Natural killer cell treated with Interleukin-12 subunit alpha and Interleukin-12 subunit beta and Interleukin-15 and Interleukin-18, amount 100 ng/mL, for 72 hours (primary cell): Measurements from ENCODE around the gene CPLX3. TPM values are rescaled to one million over a fixed set of nuclear protein-coding genes. Genes with fewer than 3 reads are reported as not detected.
A peak's percentile ranks its signal among the peaks of the same experiment; 100 is the strongest.

Experiments
- ATAC-seq, 2 donors: fragments of 150-1000 bp; cut with Tn5 transposase in 1 of 2; sonication (Bioruptor Pico), chemical (Tn5 transposase) in 1 of 2; 2 replicates each; pipeline ENCODE4 v1.10.0; 2021
- DNase-seq: peaks from one replicate; pipeline ENCODE4 v3.0.0; 2022; ENCODE audit warnings: low spot score
- H3K27ac Mint-ChIP-seq, 2 donors: 1 replicate in 1 of 2; 2 replicates in 1 of 2; pipeline ENCODE4 v1.8.0; 2022; ENCODE audit warnings: mixed read lengths in 2 of 2, mild to moderate bottlenecking in 1 of 2, moderate library complexity in 1 of 2
- H3K27me3 Mint-ChIP-seq, 2 donors: 1 replicate in 1 of 2; 2 replicates in 1 of 2; pipeline ENCODE4 v1.8.0; 2022; ENCODE audit warnings: mixed read lengths in 2 of 2
- H3K36me3 Mint-ChIP-seq: one replicate; pipeline ENCODE4 v1.8.0; 2022; ENCODE audit warnings: mixed read lengths
- H3K4me1 Mint-ChIP-seq, 2 donors: 1 replicate in 1 of 2; 2 replicates in 1 of 2; pipeline ENCODE4 v1.8.0; 2022; ENCODE audit warnings: low read depth in 2 of 2, mixed read lengths in 2 of 2, mild to moderate bottlenecking in 1 of 2
- H3K4me3 Mint-ChIP-seq: one replicate; pipeline ENCODE4 v1.8.0; 2022; ENCODE audit warnings: mixed read lengths
- H3K9me3 Mint-ChIP-seq: 2 replicates; pipeline ENCODE4 v1.8.0; 2022; ENCODE audit warnings: mixed read lengths
- total RNA-seq, 2 donors: library from RNA; stranded (reverse); gene quantifications; one replicate each; pipeline ENCODE4 v1.2.3, GENCODE V29; 2022

Gene CPLX3
- total RNA-seq, 2 donors from 2014 or later: 0.43 to 1.7 TPM

DNA sequence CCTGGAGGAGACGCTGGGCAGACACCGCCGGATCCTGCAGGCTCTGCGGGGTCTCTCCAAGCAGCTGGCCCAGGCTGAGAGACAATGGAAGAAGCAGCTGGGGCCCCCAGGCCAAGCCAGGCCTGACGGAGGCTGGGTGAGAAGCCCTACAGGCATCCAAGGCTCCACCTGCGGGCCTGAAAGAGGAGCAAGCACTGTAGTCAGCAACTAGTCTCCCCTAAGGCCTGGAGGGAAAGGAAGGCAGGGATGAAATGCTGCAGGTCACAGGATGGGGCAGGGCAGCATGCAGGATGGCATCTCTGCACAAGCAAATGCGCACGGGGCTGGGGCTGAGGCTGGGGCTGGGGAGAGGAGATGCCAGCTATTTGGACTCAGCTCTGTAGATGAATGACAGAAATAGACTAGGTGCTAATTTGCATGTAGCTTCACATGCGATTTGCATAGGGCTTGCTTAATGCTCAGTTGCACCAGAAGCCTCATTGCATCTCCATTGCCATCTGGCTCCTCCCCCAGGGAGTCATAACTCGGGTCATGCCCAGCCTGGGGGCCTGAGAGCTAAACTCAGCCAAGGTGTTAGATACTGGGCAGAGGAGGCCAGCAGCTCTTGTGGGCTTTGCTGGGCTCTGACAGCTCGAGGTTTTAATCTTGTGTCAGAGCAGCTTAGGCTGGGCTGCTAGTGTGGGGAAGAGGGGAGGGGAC is 5.2 kb upstream of the CPLX3 start:
- Mint-ChIP-seq H3K36me3 (no peaks in the 10 kb centered on the region), H3K27ac (no peak overlapping the region), H3K27me3 (peaks cover 8 to 10% of the 10 kb centered on the region in 2 donors), H3K9me3 (no peaks in the 10 kb centered on the region), H3K4me3 (no peak overlapping the region), H3K4me1 (peaks cover 8 to 22% of the 10 kb centered on the region in 2 donors)
- DNase-seq (no peak), ATAC-seq (peak; percentile 68 to 76)

DNA sequence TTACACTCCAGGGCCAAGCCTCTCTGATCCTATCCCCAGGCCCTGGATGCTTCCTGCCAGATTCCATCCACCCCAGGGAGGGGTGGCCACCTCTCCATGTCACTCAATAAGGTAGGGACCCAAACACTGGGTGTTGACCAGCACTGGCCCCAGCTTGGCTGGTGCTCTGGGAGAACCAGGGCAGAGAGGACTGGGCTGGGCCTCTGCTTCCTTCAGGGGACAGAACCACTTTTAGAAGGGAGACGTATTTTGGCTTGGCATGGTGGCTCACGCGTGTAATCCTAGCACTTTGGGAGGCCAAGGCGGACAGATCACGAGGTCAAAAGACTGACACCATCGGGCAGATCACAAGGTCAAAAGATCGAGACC is 4.7 kb upstream of the CPLX3 start:
- no peaks in the 10 kb centered on the region for H3K36me3 Mint-ChIP-seq

DNA sequence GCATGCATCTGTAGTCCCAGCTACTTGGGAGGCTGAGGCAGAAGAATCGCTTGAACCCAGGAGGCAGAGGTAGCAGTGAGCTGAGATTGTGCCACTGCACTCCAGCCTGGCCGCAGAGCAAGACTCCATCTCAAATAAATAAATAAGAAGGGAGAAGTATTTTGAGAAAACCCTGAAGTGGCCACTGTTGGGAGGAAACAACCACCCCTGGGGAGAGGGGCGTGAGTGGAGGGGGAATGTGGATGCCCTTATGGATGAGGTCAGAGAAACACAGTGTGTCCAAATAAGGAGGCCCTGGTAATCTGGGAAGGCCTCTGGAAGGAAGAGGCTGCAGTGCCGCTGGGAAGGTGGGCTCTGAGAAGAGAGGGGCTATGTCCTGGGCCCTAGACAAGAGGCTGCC is 4.2 kb upstream of the CPLX3 start:
- no peaks in the 10 kb centered on the region for H3K36me3 Mint-ChIP-seq
- no peak for DNase-seq
- H3K4me1 Mint-ChIP-seq: peaks cover 8 to 20% of the 10 kb centered on the region in 2 donors
- ATAC-seq: no peak
- H3K27ac Mint-ChIP-seq: peak overlapping the region in 1 of 2 donors; percentile 28
- H3K27me3 Mint-ChIP-seq: peaks cover 8 to 12% of the 10 kb centered on the region in 2 donors
- no peak overlapping the region for H3K4me3 Mint-ChIP-seq
- no peaks in the 10 kb centered on the region for H3K9me3 Mint-ChIP-seq

More for the DNA sequence above, 4.7 kb upstream of the CPLX3 start:
- H3K27ac Mint-ChIP-seq: peak overlapping the region in 1 of 2 donors; percentile 28
- H3K4me3 Mint-ChIP-seq: no peak overlapping the region
- DNase-seq (no peak), ATAC-seq (no peak)
- H3K27me3 Mint-ChIP-seq: peaks cover 8 to 12% of the 10 kb centered on the region in 2 donors
- peaks cover 8 to 22% of the 10 kb centered on the region in 2 donors for H3K4me1 Mint-ChIP-seq
- no peaks in the 10 kb centered on the region for H3K9me3 Mint-ChIP-seq

DNA sequence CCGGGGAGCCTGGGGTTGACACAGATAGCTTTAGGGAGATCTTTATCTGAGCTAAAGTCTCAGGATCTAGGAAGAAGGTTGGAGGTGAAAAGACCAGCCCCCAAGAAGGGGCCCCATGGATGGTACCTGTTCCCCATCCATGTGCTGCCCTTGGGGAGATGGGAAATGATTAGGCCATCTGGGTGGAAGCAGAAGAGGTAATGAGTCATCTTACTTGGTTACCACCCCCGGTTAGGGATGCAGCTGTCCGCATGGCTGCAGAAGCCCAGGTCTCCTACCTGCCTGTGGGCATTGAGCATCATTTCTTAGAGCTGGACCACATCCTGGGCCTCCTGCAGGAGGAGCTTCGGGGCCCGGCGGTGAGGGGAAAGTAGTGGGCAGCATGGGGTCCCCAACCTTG is 3.1 kb upstream of the CPLX3 start:
- Mint-ChIP-seq H3K27ac (no peak overlapping the region), H3K27me3 (peaks cover 13 to 17% of the 10 kb centered on the region in 2 donors), H3K9me3 (no peaks in the 10 kb centered on the region)

DNA sequence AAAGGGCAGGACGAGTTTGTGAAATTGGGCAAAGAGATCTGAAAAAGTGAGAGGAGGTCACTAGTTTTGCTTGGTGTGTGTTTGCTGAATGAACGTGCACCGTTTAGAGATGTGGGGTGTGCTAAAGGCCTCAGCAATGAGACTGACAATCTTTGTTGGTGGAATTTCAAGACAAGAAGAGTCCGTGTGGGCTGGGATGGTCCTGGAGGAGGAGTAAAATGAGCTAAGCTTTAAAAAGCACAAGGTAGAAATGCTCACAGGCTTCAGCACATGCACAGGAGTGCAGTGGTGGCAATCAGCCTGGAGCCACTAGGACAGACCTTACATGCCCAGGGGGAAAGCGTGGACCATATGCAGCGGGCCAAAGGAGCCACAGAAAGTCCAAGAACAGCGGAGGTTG is 1.5 kb upstream of the CPLX3 start:
- no peak for DNase-seq
- H3K9me3 Mint-ChIP-seq: no peaks in the 10 kb centered on the region
- peaks cover 0 to 8% of the 10 kb centered on the region in 2 donors for H3K4me1 Mint-ChIP-seq
- ATAC-seq: no peak
- no peak overlapping the region for H3K4me3 Mint-ChIP-seq
- H3K27me3 Mint-ChIP-seq: peaks cover 15 to 19% of the 10 kb centered on the region in 2 donors
- no peak overlapping the region for H3K27ac Mint-ChIP-seq
- H3K36me3 Mint-ChIP-seq: no peaks in the 10 kb centered on the region

More for the DNA sequence above, 3.1 kb upstream of the CPLX3 start:
- ATAC-seq (no peak), DNase-seq (no peak)
- Mint-ChIP-seq H3K4me3 (no peak overlapping the region), H3K4me1 (peaks cover 8 to 17% of the 10 kb centered on the region in 2 donors), H3K36me3 (no peaks in the 10 kb centered on the region)

DNA sequence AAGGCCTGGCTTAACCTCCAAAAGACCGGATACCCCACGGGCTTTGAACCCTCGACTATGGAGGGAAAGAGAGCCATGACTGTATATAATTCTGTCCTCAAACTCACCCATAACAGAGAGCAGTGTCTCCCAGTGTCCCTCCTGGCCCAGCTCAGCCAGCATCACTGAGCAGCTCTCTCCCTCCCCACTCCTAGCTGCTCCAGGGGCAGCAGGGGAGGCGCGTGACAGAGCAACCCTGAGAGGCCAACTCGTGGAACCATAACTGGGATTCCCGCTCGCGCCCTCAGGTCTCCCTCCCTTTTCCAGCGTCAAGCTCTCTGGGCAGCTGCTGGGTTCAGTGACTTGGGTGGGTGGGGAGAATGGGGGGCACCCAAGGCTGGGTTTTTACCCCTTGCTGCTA is 561 bp upstream of the CPLX3 start:
- no peak overlapping the region for H3K4me3 Mint-ChIP-seq
- no peak overlapping the region for H3K27ac Mint-ChIP-seq
- no peaks in the 10 kb centered on the region for H3K36me3 Mint-ChIP-seq
- H3K4me1 Mint-ChIP-seq: peaks cover 0 to 6% of the 10 kb centered on the region in 2 donors
- H3K27me3 Mint-ChIP-seq: peaks cover 15 to 19% of the 10 kb centered on the region in 2 donors
- no peak for ATAC-seq
- DNase-seq: no peak
- H3K9me3 Mint-ChIP-seq: no peaks in the 10 kb centered on the region

DNA sequence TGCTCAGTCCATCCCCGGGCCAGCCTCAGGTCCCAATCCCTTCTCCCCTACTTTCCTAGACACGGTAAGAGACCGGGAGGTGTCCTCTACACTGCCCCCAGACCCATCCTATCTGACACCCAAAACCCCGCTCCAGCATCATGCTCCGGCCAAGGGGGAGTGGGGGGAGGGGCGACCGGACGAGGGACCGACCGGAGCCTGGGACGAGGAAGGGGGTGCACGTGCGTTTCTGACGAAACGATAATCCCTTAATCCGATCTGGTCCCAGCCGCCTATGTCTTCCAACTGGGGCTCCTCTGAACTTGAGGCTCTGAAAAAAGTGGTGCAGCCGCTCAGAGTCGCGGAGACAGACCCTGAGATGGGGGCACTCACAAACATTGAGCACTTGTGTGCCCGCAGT is 494 bp downstream of the CPLX3 start:
- Mint-ChIP-seq H3K36me3 (no peaks in the 10 kb centered on the region), H3K9me3 (no peaks in the 10 kb centered on the region), H3K4me3 (no peak overlapping the region), H3K4me1 (peaks cover 0 to 6% of the 10 kb centered on the region in 2 donors), H3K27me3 (peaks cover 15 to 19% of the 10 kb centered on the region in 2 donors), H3K27ac (no peak overlapping the region)
- no peak for DNase-seq
- no peak for ATAC-seq

DNA sequence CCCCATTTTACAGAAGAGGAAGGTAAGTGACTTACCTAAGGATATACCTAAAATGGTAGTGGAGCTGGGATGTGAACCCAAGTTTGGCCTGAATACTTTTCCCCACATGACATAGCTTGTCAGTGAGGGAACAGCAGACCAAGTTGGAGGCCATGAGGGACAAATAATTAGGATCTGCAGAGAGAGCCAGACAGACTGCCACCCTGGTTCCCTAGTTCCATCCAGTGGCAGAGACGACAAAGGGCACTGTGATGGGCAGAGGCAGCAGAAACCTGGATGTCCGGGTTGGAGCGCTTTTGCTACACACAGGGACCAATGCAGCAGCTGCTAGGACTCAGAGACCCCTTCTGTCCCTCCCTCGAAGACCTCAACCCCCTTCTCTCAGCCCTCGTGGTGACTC is 1.2 kb downstream of the CPLX3 start:
- Mint-ChIP-seq H3K27me3 (peaks cover 15 to 19% of the 10 kb centered on the region in 2 donors), H3K9me3 (no peaks in the 10 kb centered on the region), H3K27ac (no peak overlapping the region), H3K4me1 (peaks cover 0 to 6% of the 10 kb centered on the region in 2 donors), H3K4me3 (no peak overlapping the region), H3K36me3 (no peaks in the 10 kb centered on the region)
- DNase-seq (no peak), ATAC-seq (no peak)

DNA sequence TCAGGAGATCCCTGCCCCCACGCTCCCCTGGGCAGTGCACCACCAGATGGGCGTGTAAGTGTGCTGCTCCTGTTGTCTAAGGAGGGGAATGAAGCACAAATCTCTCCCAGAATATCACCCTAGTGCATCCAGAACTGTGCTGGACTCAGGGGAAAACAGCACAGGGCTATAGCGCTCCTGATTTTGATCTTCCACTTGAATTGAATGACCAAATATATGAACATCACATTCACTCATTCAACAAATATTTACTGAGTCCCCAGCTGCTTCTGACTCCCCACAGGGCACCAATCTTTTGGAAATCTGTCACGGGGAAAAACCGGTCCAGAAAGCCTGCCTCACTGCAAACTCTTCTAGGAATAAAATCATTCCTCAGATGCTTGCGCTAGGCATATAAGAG is 2.4 kb downstream of the CPLX3 start:
- DNase-seq: no peak
- no peak overlapping the region for H3K27ac Mint-ChIP-seq
- peaks cover 0 to 6% of the 10 kb centered on the region in 2 donors for H3K4me1 Mint-ChIP-seq
- H3K27me3 Mint-ChIP-seq: peaks cover 15 to 18% of the 10 kb centered on the region in 2 donors
- no peak for ATAC-seq
- no peak overlapping the region for H3K4me3 Mint-ChIP-seq
- no peaks in the 10 kb centered on the region for H3K9me3 Mint-ChIP-seq
- no peaks in the 10 kb centered on the region for H3K36me3 Mint-ChIP-seq

DNA sequence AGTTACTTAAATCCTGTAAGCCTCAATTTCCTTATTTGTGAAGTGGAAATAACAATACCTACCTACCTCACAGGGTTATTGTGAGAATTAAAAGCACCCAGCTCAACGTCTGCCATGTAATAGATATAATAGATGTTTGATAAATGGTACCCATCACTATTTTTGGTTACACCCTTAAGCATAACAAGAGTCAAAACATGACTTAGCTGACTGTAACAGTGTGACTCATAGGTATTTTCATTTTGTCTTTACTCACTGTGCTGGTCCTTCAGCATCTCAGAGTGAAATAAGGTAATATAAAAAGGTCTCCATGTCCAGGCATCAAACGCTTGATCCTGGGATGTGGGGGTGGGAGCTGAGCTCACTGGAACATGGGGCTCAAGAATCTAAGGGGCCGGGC is 3.1 kb downstream of the CPLX3 start:
- no peak overlapping the region for H3K4me3 Mint-ChIP-seq
- peaks cover 14 to 16% of the 10 kb centered on the region in 2 donors for H3K27me3 Mint-ChIP-seq
- no peak overlapping the region for H3K27ac Mint-ChIP-seq
- H3K36me3 Mint-ChIP-seq: no peaks in the 10 kb centered on the region
- DNase-seq: no peak
- H3K9me3 Mint-ChIP-seq: no peaks in the 10 kb centered on the region
- ATAC-seq: peak in 1 of 2 donors; percentile 66
- H3K4me1 Mint-ChIP-seq: peaks cover 0 to 6% of the 10 kb centered on the region in 2 donors

DNA sequence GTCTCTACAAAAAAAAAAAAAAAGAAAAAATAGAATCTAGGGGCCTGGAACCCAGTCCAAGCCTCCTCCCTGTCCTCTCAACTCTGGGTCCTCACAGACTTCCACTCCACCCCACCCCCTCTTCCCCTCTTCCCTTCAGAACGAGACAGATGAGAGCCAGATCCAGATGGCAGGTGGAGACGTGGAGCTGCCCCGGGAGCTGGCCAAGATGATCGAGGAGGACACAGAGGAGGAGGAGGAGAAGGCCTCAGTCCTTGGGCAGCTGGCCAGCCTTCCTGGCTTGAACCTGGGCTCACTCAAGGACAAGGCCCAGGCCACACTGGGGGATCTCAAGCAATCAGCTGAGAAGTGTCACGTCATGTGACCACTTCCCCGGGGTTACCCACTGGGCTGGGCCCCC is 3.6 kb downstream of the CPLX3 start:
- no peaks in the 10 kb centered on the region for H3K36me3 Mint-ChIP-seq
- no peaks in the 10 kb centered on the region for H3K9me3 Mint-ChIP-seq
- no peak overlapping the region for H3K27ac Mint-ChIP-seq
- no peak overlapping the region for H3K4me3 Mint-ChIP-seq
- ATAC-seq (no peak), DNase-seq (no peak)
- H3K27me3 Mint-ChIP-seq: peaks cover 9 to 11% of the 10 kb centered on the region in 2 donors
- H3K4me1 Mint-ChIP-seq: peaks cover 2 to 3% of the 10 kb centered on the region in 2 donors

DNA sequence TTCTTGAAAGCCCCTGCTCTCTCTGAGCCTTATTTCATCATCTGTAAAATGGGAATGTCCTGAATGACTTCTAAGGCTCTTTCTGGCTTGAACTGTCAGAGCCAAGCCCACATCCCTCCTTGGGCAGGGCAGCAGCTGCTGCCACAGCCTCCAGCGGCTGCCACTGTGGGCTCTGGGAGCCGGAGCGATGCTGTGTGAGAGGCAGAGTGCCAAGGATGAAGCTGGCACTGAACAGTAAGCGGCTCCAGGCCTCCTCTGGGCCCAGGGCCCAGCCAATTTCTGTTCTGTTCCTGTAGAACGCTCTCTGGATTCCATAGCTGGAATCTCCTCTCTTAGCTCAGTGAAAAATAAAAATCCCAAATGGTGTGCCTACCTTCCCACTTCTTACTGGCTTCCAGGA is 4.4 kb downstream of the CPLX3 start:
- Mint-ChIP-seq H3K36me3 (no peaks in the 10 kb centered on the region), H3K27me3 (peaks cover 7 to 9% of the 10 kb centered on the region in 2 donors), H3K4me1 (peaks cover 3 to 5% of the 10 kb centered on the region in 2 donors), H3K4me3 (no peak overlapping the region), H3K27ac (no peak overlapping the region), H3K9me3 (no peaks in the 10 kb centered on the region)
- ATAC-seq: no peak
- DNase-seq: no peak

DNA sequence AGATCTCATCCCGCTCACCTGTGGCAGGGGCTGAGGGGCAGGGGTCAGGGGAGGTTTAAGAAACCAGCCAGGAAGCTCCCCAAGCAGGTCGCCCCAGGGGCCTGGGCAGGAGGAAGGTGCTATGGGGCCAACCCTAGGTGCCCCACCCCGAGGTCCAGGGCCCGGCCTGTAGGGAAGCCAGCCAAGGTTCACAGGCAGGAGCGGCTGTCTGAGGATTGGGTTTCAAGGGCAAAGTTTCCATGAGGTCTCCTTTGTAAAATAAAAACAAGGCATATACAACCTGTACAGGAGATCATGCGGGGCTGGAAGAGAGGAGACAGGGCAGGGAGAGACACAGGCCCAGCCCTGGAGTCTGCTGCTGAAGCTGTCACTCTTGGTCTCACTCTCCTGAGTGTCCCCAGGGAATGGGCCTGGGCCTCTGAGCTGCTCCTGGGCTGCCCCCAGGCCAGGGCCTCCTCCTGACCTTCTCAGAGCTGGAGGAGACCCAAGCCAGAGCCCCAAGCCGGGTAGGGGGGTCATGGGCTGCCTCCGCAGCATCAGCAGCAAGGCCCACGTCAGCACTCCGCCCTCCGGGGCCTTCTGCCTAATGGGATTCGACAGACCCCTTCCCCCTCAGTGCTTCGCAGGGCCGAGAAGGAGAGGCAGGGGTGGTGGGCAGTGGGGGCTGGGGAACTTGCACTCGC is 5.5 kb downstream of the CPLX3 start:
- Mint-ChIP-seq H3K27me3 (peaks cover 7% of the 10 kb centered on the region in 2 donors), H3K9me3 (no peaks in the 10 kb centered on the region), H3K4me3 (no peak overlapping the region), H3K4me1 (peaks cover 3 to 5% of the 10 kb centered on the region in 2 donors), H3K27ac (no peak overlapping the region), H3K36me3 (no peaks in the 10 kb centered on the region)
- ATAC-seq (no peak), DNase-seq (no peak)

DNA sequence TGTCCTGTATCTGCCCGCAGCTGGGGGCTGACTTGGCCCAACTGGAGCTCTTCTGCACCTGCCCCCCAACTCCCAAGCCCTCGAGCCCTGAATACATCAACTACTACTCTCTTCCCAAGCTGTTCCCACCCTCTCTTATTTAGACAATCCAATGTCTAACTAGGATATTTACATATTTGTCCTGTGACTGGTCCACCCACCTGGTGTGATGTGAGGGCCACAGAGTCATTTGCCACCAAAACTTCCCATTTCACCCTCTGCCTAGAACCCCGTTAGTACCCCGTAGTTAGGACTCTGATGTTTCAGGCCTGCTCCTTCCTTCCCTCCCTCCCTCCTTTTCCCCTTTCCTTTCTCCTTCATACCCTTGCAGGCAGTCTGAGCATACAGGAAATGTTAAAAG is 6.4 kb downstream of the CPLX3 start:
- DNase-seq (no peak), ATAC-seq (no peak)
- H3K27me3 Mint-ChIP-seq: peaks cover 7% of the 10 kb centered on the region in 2 donors
- no peaks in the 10 kb centered on the region for H3K36me3 Mint-ChIP-seq
- no peaks in the 10 kb centered on the region for H3K9me3 Mint-ChIP-seq
- H3K4me1 Mint-ChIP-seq: peaks cover 3 to 5% of the 10 kb centered on the region in 2 donors
- H3K4me3 Mint-ChIP-seq: no peak overlapping the region
- H3K27ac Mint-ChIP-seq: no peak overlapping the region
